Osteoblast (primary cell): ENCODE results near the gene PALLD. TPM values are rescaled to one million over a fixed set of nuclear protein-coding genes. Genes with fewer than 3 reads are reported as not detected.

Experiments used
- DNase-seq: peaks from one replicate; pipeline ENCODE4 v3.0.0; 2011; ENCODE audit warnings: low spot score, mixed read lengths; ENCODE audit not compliant: insufficient read length; ENCODE audit errors: missing footprints
- H2AFZ ChIP-seq: 2 replicates; pipeline ENCODE4 v1.6.0; 2011; ENCODE audit warnings: mild to moderate bottlenecking, low read length
- H3K27ac ChIP-seq: 2 replicates; pipeline ENCODE4 v1.5.1; 2011; ENCODE audit warnings: mild to moderate bottlenecking, low read depth, low read length, moderate library complexity
- H3K27me3 ChIP-seq: 2 replicates; pipeline ENCODE4 v1.6.0; 2012; ENCODE audit warnings: mild to moderate bottlenecking, control low read depth, inconsistent platforms, low read length, moderate library complexity; ENCODE audit not compliant: insufficient read depth
- H3K36me3 ChIP-seq: 2 replicates; pipeline ENCODE4 v1.5.1; 2011; ENCODE audit warnings: mild to moderate bottlenecking, low read length, control low read depth, moderate library complexity; ENCODE audit not compliant: insufficient read depth
- H3K4me1 ChIP-seq: 2 replicates; pipeline ENCODE4 v1.5.1; 2011; ENCODE audit warnings: mild to moderate bottlenecking, low read length, control low read depth, moderate library complexity; ENCODE audit not compliant: insufficient read depth
- H3K4me2 ChIP-seq: 2 replicates; pipeline ENCODE4 v1.6.0; 2011; ENCODE audit warnings: mild to moderate bottlenecking, low read length; ENCODE audit not compliant: insufficient read depth
- H3K4me3 ChIP-seq: fragments of 200-600 bp; sonication (generic); 3 replicates; pipeline ENCODE4 v1.5.1; 2012; ENCODE audit warnings: mild to moderate bottlenecking, low read length, inconsistent platforms; ENCODE audit not compliant: insufficient read depth
- H3K79me2 ChIP-seq: 2 replicates; pipeline ENCODE4 v1.6.0; 2012; ENCODE audit warnings: mild to moderate bottlenecking, low read length, control low read depth, inconsistent platforms; ENCODE audit not compliant: insufficient read depth
- H3K9me3 ChIP-seq: 2 replicates; pipeline ENCODE4 v1.5.1; 2011; ENCODE audit warnings: low read depth, low read length, control low read depth
- H4K20me1 ChIP-seq: 2 replicates; pipeline ENCODE4 v1.6.0; 2012; ENCODE audit warnings: mild to moderate bottlenecking, low read length, control low read depth; ENCODE audit not compliant: insufficient read depth
- CTCF ChIP-seq: IDR thresholded peaks from 2 replicates; pipeline ENCODE4 v1.5.1; 2011; ENCODE audit warnings: mild to moderate bottlenecking, low read depth, low read length, moderate library complexity; ENCODE audit errors: extremely low read depth
- total RNA-seq: library from RNA; depleted of rRNA; stranded (reverse); fragments of >200 nt; gene quantifications from 2 replicates; pipeline ENCODE4 v1.2.3, GENCODE V29; 2012

Gene PALLD
- total RNA-seq, 1 donor = 244 TPM

GRCh38 chr4:168538632-168539031 is 41.8 kb downstream of the PALLD start:
- Histone ChIP-seq H3K4me1 (peaks cover 26% of the 10 kb centered on the region), H3K27me3 (no peaks in the 10 kb centered on the region), H3K36me3 (no peaks in the 10 kb centered on the region), H4K20me1 (no peaks in the 10 kb centered on the region), H2AFZ (no peak overlapping the region), H3K4me3 (no peak overlapping the region), H3K4me2 (no peak overlapping the region), H3K79me2 (no peaks in the 10 kb centered on the region), H3K27ac (no peak overlapping the region), H3K9me3 (no peaks in the 10 kb centered on the region)
- DNase-seq = no peak
- no peak for TF ChIP-seq CTCF

- Histone ChIP-seq H3K4me1 (peaks cover 26% of the 10 kb centered on the region), H3K4me3 (peak overlapping the region; percentile 24), H3K9me3 (no peaks in the 10 kb centered on the region), H3K4me2 (peak overlapping the region; percentile 68), H2AFZ (peak overlapping the region; percentile 80), H3K36me3 (no peaks in the 10 kb centered on the region), H3K27ac (peak overlapping the region; percentile 93), H3K79me2 (no peaks in the 10 kb centered on the region), H4K20me1 (no peaks in the 10 kb centered on the region), H3K27me3 (no peaks in the 10 kb centered on the region)
- peak; percentile 57 for DNase-seq
- TF ChIP-seq CTCF = no peak
These were observed 43.2 kb downstream of the PALLD start for GRCh38 chr4:168540086-168540485.

- H2AFZ ChIP-seq = no peak overlapping the region
- no peaks in the 10 kb centered on the region for H3K27me3 ChIP-seq
- peaks cover 26% of the 10 kb centered on the region for H3K4me1 ChIP-seq
- H4K20me1 ChIP-seq = no peaks in the 10 kb centered on the region
- DNase-seq = peak; percentile 34
- peak overlapping the region; percentile 24 for H3K4me3 ChIP-seq
- no peaks in the 10 kb centered on the region for H3K79me2 ChIP-seq
- H3K27ac ChIP-seq = peak overlapping the region; percentile 93
- no peaks in the 10 kb centered on the region for H3K9me3 ChIP-seq
- no peaks in the 10 kb centered on the region for H3K36me3 ChIP-seq
- TF ChIP-seq CTCF = no peak
- H3K4me2 ChIP-seq = peak overlapping the region; percentile 68
These were observed 43.8 kb downstream of the PALLD start for GRCh38 chr4:168540503-168541265.

- H3K9me3 ChIP-seq = no peaks in the 10 kb centered on the region
- H3K36me3 ChIP-seq = no peaks in the 10 kb centered on the region
- H3K27me3 ChIP-seq = no peaks in the 10 kb centered on the region
- no peak for TF ChIP-seq CTCF
- no peaks in the 10 kb centered on the region for H4K20me1 ChIP-seq
- H2AFZ ChIP-seq = no peak overlapping the region
- H3K4me1 ChIP-seq = peaks cover 23% of the 10 kb centered on the region
- H3K4me2 ChIP-seq = peak overlapping the region; percentile 68
- H3K27ac ChIP-seq = peak overlapping the region; percentile 93
- peak; percentile 68 for DNase-seq
- H3K79me2 ChIP-seq = no peaks in the 10 kb centered on the region
- H3K4me3 ChIP-seq = no peak overlapping the region
These were observed 44.6 kb downstream of the PALLD start for GRCh38 chr4:168541266-168541953.
